Keratinocyte (primary cell): ENCODE results near the gene PIM2.

ENCODE experiments used
- CTCF ChIP-seq, 3 experiments: IDR thresholded peaks in 1 of 3; conservative IDR thresholded peaks in 1 of 3; optimal IDR thresholded peaks in 1 of 3; 2 replicates in 2 of 3; 3 replicates in 1 of 3; pipeline versions ENCODE3 to v1.5.1; 2011; ENCODE audit warnings: low read length in 3 of 3, mild to moderate bottlenecking in 3 of 3, moderate library complexity in 2 of 3, control low read depth in 1 of 3, inconsistent platforms in 1 of 3; ENCODE audit not compliant: insufficient read depth in 2 of 3; ENCODE audit errors: extremely low read depth in 1 of 3
- EZH2 ChIP-seq: IDR thresholded peaks from one replicate; pipeline ENCODE4 v1.6.1; 2012; ENCODE audit warnings: inconsistent platforms, mild to moderate bottlenecking, low read length, moderate library complexity

GRCh38 chrX:48902776-48903175 lies 16.0 kb downstream of the PIM2 start:
- TF ChIP-seq CTCF (optimal IDR thresholded peaks at IDR 0.05 in 1 of 3, IDR thresholded peaks at IDR 0.05 in 1 of 3, conservative IDR thresholded peaks at IDR 0.05 in 1 of 3; ENCODE audit: extremely low read depth in 1 of 3, insufficient read depth in 2 of 3, low read length in 3 of 3): no peak
- TF ChIP-seq EZH2: no peak
